Mucosa of stomach (tissue), 1 donor: ENCODE data around the gene KLHDC7A.
A peak's percentile ranks its signal among the peaks of the same experiment; 100 is the strongest.

Source experiments
- H3K27me3 ChIP-seq: one replicate; pipeline ENCODE4 v1.7.0; 2013; ENCODE audit warnings: mild to moderate bottlenecking, low read length; ENCODE audit not compliant: control insufficient read depth, insufficient read depth
- H3K36me3 ChIP-seq: one replicate; pipeline ENCODE4 v1.7.0; 2013; ENCODE audit warnings: low read length; ENCODE audit not compliant: control insufficient read depth, insufficient read depth
- H3K4me1 ChIP-seq: one replicate; pipeline ENCODE4 v1.7.0; 2013; ENCODE audit warnings: mild to moderate bottlenecking, low read length; ENCODE audit not compliant: control insufficient read depth, insufficient read depth
- H3K4me3 ChIP-seq: one replicate; pipeline ENCODE4 v1.7.0; 2013; ENCODE audit warnings: low read length
- H3K9ac ChIP-seq: one replicate; pipeline ENCODE4 v1.7.0; 2013; ENCODE audit warnings: mild to moderate bottlenecking, low read length, moderate library complexity
- H3K9me3 ChIP-seq: one replicate; pipeline ENCODE4 v1.7.0; 2013; ENCODE audit warnings: mild to moderate bottlenecking, low read length, moderate library complexity; ENCODE audit not compliant: control insufficient read depth
- donor health status: Pancreatic carcinoma.

Gene KLHDC7A

DNA sequence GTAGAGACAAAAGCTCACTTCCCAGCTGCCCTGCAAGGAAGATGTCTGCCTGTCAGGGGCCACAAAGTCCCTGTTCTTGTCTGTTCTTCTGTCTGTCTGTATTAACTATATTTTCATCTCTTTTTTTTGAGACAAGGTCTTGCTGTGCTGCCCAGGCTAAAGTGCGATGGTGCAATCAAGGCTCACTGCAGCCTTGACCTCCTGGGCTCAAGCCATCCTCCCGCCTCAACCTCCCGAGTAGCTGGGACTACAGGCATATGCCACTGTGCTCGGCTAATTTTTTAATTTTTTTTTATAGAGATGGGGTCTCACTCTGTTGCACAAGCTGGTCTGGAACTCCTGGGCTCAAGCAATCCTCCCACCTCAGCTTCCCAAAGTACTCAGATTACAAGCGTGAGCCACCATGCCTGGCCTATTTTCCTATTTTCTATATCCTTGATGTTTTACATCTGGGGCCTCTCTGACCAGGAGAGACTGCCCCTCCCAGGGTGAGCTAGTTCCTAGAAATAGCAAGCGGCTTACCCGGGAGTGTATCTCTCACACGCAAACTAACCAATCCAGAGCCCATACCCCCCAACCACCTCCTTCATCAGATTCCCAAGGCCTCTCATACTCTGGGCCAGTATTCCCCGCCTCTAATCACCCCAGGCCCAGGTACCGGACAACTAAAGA, 5.4 kb upstream of the KLHDC7A start:
- Histone ChIP-seq H3K36me3 (no peaks in the 10 kb centered on the region), H3K9ac (no peak overlapping the region), H3K4me3 (no peak overlapping the region), H3K9me3 (no peaks in the 10 kb centered on the region), H3K4me1 (peaks cover 10% of the 10 kb centered on the region), H3K27me3 (peaks cover 3% of the 10 kb centered on the region)

DNA sequence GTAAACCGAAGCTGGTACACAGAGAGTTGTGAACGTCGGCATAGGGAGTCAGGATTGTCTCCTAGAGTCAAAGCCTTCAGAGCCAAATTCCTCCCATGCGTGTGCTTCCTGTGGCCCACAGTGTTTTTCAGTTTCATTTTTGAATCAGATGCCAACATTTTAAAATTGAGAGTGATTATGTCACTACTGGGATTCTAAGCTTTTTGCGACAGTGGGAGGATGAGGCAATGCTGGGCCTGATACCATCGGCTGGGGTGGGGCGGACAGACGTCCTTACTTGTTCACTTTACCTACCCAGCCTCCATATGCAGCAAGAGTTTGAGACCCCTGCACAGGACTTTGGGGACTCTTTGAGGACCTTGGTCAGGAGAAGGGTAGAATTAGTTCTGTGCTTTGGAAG, 1.3 kb upstream of the KLHDC7A start:
- Histone ChIP-seq H3K9me3 (no peaks in the 10 kb centered on the region), H3K9ac (no peak overlapping the region), H3K4me3 (no peak overlapping the region), H3K27me3 (no peaks in the 10 kb centered on the region), H3K36me3 (no peaks in the 10 kb centered on the region), H3K4me1 (peaks cover 28% of the 10 kb centered on the region)

DNA sequence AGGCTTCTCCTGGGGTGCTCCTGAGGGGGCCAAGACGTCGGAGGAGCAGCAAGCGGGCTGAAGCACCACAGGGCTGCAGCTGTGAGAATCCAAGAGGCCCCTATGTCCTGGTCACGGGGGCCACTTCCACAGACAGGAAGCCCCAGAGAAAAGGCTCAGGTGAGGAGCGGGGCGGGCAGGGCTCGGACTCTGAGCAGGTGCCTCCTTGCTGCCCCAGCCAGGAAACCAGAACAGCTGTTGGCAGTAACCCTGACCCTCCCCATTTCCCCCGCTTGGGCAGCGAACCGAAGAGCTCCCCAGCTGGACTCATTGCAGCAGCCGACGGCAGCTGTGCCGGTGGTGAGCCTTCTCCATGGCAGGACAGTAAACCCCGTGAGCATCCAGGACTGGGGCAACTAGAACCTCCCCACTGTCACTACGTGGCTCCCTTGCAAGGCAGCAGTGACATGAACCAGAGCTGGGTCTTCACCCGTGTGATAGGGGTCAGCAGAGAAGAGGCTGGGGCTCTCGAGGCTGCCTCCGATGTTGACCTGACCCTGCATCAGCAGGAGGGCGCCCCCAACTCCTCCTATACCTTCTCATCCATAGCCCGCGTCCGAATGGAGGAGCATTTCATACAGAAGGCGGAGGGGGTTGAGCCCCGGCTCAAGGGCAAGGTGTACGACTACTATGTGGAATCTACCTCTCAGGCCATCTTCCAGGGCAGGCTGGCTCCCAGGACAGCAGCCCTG, 625 bp downstream of the KLHDC7A start:
- Histone ChIP-seq H3K36me3 (no peaks in the 10 kb centered on the region), H3K27me3 (no peaks in the 10 kb centered on the region), H3K9ac (peak overlapping the region; percentile 47), H3K4me1 (peaks cover 28% of the 10 kb centered on the region), H3K4me3 (no peak overlapping the region), H3K9me3 (no peaks in the 10 kb centered on the region)

DNA sequence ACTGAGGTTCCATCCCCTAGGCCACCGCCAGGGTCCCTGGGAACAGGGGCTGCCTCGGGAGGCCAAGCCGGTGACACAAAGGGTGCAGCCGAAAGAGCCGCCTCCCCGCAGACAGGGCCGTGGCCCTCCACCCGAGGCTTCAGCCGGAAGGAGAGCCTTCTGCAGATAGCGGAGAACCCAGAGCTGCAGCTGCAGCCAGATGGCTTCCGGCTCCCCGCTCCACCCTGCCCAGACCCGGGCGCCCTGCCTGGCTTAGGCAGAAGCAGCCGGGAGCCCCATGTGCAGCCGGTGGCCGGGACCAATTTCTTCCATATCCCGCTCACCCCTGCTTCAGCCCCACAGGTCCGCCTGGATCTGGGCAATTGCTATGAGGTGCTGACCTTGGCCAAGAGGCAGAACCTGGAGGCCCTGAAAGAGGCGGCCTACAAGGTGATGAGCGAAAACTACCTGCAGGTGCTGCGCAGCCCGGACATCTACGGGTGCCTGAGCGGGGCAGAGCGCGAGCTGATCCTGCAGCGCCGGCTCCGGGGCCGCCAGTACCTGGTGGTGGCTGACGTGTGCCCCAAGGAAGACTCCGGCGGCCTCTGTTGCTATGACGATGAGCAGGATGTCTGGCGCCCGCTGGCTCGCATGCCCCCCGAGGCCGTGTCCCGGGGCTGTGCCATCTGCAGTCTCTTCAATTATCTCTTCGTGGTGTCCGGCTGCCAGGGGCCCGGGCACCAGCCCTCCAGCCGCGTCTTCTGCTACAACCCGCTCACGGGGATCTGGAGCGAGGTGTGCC, 1.4 kb downstream of the KLHDC7A start:
- Histone ChIP-seq H3K9ac (no peak overlapping the region), H3K4me3 (no peak overlapping the region), H3K9me3 (no peaks in the 10 kb centered on the region), H3K27me3 (no peaks in the 10 kb centered on the region), H3K36me3 (no peaks in the 10 kb centered on the region), H3K4me1 (peaks cover 28% of the 10 kb centered on the region)

DNA sequence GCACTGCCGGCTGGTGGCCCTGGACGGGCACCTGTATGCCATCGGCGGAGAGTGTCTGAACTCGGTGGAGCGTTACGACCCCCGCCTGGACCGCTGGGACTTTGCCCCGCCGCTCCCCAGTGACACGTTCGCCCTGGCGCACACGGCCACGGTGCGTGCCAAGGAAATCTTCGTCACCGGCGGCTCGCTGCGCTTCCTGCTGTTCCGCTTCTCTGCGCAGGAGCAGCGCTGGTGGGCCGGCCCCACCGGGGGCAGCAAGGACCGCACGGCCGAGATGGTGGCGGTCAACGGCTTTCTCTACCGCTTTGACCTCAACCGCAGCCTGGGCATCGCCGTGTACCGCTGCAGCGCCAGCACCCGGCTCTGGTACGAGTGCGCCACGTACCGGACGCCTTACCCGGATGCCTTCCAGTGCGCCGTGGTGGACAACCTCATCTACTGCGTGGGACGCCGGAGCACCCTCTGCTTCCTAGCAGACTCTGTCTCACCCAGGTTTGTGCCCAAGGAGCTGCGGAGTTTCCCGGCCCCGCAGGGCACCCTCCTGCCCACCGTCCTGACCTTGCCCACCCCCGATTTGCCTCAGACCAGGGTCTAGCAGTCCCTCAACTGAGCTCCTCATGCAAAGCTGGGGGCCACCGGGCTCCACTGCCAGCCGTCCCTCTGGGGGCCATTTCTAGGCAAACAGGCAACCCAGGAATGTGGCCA, 2.1 kb downstream of the KLHDC7A start:
- no peaks in the 10 kb centered on the region for H3K36me3 ChIP-seq
- H3K4me3 ChIP-seq, result no peak overlapping the region
- no peaks in the 10 kb centered on the region for H3K9me3 ChIP-seq
- H3K27me3 ChIP-seq, result no peaks in the 10 kb centered on the region
- H3K9ac ChIP-seq, result no peak overlapping the region
- peaks cover 28% of the 10 kb centered on the region for H3K4me1 ChIP-seq

DNA sequence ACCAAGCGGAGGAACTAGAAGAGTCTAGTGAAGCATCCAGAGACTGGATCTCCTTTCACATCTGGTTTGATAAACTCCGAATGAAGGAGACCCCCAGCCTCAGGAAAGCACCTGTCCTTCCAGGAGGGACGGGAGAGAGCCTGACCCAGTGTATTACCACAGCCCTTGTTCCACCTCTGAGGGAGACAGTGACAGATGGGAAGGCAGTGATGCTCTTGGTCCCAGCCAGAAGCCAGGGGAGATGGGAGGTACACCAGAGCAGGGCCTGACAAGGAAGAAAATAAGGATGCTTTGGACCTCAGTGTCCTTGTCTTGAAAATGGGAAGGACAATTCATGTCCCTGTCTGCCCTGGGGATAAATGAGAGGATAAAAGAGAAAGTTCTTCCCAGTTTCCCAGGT, 3.5 kb downstream of the KLHDC7A start:
- Histone ChIP-seq H3K9ac (no peak overlapping the region), H3K27me3 (no peaks in the 10 kb centered on the region), H3K4me3 (no peak overlapping the region), H3K36me3 (no peaks in the 10 kb centered on the region), H3K4me1 (peaks cover 28% of the 10 kb centered on the region), H3K9me3 (no peaks in the 10 kb centered on the region)

DNA sequence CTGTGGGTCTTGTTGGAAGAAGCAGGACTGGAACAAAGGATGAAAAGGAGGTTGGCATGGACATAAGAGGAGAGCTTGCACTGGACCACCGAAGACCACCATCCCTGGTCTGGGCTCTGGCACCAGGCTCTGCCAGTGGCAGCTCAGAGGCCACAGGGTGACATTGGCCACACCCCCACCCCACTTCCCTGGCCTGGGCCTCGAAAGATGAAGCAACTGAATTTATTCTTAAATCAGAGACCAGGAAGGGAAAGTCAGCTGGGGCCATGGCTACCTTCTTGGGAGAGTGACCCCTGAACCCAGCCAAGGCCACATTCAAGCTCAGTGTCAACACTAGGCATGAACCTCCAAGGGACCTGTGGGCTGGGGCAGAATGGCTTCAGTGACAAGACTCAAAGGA, 4.0 kb downstream of the KLHDC7A start:
- Histone ChIP-seq H3K9me3 (no peaks in the 10 kb centered on the region), H3K4me3 (no peak overlapping the region), H3K4me1 (peaks cover 24% of the 10 kb centered on the region), H3K9ac (no peak overlapping the region), H3K36me3 (no peaks in the 10 kb centered on the region), H3K27me3 (no peaks in the 10 kb centered on the region)

DNA sequence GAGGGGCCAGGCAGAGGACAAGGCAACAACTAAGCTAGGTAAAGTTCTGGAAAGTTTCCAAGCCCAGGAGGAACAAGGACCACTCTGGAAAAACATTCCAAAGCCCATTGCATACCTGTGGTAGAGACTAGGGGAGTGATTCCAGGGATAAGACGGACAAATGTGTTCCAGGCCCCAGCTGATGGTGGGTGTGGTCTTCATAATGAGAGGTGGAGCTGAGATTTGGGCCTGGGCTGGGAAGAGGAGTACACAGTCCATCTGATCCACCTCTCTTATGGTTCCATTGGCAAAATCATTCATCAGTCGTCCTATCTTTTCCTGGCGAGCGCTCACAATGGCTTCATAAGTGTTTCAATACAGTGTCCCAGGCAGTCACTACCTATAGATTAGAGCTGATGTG, 4.5 kb downstream of the KLHDC7A start:
- no peak overlapping the region for H3K9ac ChIP-seq
- no peak overlapping the region for H3K4me3 ChIP-seq
- H3K9me3 ChIP-seq, result no peaks in the 10 kb centered on the region
- no peaks in the 10 kb centered on the region for H3K36me3 ChIP-seq
- peaks cover 19% of the 10 kb centered on the region for H3K4me1 ChIP-seq
- H3K27me3 ChIP-seq, result no peaks in the 10 kb centered on the region

DNA sequence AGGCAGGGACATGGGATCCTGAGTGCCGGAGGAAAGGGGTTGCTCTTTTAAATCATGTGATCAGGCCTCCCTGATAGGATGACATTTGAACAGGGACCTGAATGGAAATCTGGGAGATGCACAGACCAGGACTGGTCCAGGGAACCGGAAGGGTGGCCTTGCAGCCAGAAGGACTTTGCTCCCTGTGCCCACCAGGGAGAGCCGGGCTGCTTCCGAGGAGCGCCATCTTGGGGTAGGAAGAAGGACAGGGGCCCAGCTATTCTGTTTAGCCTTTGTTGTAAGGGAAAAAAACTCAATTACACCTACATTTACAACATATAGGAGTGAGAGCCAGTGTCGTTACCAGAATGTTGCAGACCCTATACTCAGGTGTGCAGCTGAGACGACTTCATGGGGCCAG, 5.5 kb downstream of the KLHDC7A start:
- H3K27me3 ChIP-seq, result no peaks in the 10 kb centered on the region
- peaks cover 9% of the 10 kb centered on the region for H3K4me1 ChIP-seq
- H3K4me3 ChIP-seq, result no peak overlapping the region
- no peaks in the 10 kb centered on the region for H3K9me3 ChIP-seq
- no peak overlapping the region for H3K9ac ChIP-seq
- no peaks in the 10 kb centered on the region for H3K36me3 ChIP-seq

DNA sequence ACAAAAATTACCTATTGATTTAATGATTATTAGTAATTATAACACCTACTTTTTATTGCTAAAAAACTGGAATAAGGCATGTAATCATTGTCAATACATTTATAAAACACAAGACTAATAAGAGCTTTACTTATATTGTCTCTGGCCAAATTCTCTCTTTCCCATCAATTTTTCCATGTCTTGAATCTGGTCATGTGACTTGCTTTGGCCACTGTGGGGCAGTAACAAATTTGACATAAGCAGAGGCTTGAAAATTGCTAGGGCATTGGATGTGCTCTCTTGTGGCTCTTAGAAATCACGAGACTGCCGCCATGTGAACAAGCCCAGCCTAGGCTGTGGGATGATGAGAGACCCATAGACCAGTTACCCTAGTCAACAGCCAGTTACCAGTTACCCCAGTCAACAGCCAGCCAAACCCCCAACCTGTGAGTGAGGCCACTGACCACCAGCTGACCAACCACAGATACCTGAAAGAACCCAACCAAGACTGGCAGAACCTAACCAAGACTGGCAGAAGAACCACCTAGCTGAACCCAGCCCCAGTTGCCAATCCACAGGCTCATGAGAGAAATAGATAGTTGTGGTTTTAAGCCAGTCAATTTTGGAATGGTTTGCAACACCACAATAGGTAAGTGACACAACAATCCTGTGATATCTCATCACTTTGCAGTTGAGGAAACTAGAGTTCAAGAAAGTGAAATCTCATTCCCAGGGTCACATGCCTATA, 8.8 kb downstream of the KLHDC7A start:
- Histone ChIP-seq H3K27me3 (peaks cover 5% of the 10 kb centered on the region), H3K9ac (no peak overlapping the region), H3K4me3 (no peak overlapping the region), H3K9me3 (no peaks in the 10 kb centered on the region), H3K4me1 (no peaks in the 10 kb centered on the region), H3K36me3 (no peaks in the 10 kb centered on the region)

DNA sequence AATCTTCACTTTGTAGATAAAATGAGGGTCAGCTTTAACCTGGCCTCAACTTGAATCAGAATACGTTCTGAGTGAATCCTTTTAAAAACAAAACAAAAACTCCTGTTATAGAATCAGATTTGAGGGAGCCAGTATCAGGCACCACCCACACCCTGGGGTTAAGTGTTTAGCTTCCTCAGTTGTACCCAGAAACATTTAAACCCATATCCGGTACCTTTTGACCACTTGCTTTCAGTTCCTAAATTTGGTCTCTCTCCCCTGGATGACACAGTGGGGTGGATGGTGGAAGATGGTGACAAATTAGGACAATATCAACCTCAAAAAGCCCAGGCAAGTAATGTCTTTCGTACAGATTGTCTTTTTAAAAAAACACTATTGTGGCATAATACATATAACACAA, 10.4 kb downstream of the KLHDC7A start:
- no peaks in the 10 kb centered on the region for H3K36me3 ChIP-seq
- H3K9ac ChIP-seq, result no peak overlapping the region
- H3K4me3 ChIP-seq, result no peak overlapping the region
- peaks cover 5% of the 10 kb centered on the region for H3K27me3 ChIP-seq
- H3K9me3 ChIP-seq, result no peaks in the 10 kb centered on the region
- no peaks in the 10 kb centered on the region for H3K4me1 ChIP-seq
